Measurements from ENCODE around the gene RPUSD3. TPM values are rescaled to one million over a fixed set of nuclear protein-coding genes. Genes with fewer than 3 reads are reported as not detected.

The RPUSD3 gene
- total and polyA plus RNA-seq, 9 of the 15 experiments (the other 6 are each of a cell fraction or from before 2014, with no cell fraction given): 13.8 to 99.0 (median 59.3) TPM

GRCh38 chr3:9891072-9891622 lies 47.3 kb upstream of the RPUSD3 start (continued):
- TF ChIP-seq RNF219 (CRISPR knock-in tag; IDR thresholded peaks at IDR 0.05) (no peak), ZNF232 (CRISPR knock-in tag; IDR thresholded peaks at IDR 0.05) (peak; percentile 60; the same call in 1 of the 2 replicates), RB1 (IDR thresholded peaks at IDR 0.05; ENCODE audit: low read depth) (no peak), TEAD4 (IDR thresholded peaks at IDR 0.05; ENCODE audit: low read length) (no peak), TEAD4 (CRISPR knock-in tag; IDR thresholded peaks at IDR 0.05; ENCODE audit: borderline replicate concordance) (no peak), STAT5A (IDR thresholded peaks at IDR 0.05; ENCODE audit: borderline replicate concordance, low read length) (no peak), SMC3 (conservative IDR thresholded peaks at IDR 0.05; ENCODE audit: insufficient read depth, low read depth, low read length) (no peak), KDM4B (IDR thresholded peaks at IDR 0.05; ENCODE audit: borderline replicate concordance in 2 of 2, low read depth in 1 of 2) (no peak), EGR1 (conservative IDR thresholded peaks at IDR 0.05) (no peak), RNF2 (IDR thresholded peaks at IDR 0.05) (no peak), POLR2H (tag; IDR thresholded peaks at IDR 0.05; ENCODE audit: low read depth) (no peak; the same call in 1 of the 2 replicates), CC2D1A (IDR thresholded peaks at IDR 0.05) (no peak), CBX3 (IDR thresholded peaks at IDR 0.05; ENCODE audit: borderline replicate concordance in 1 of 2, low read length in 2 of 2) (peak in 1 of 2 experiments; percentile 88; a peak in 2 of 3 replicates), HCFC1 (IDR thresholded peaks at IDR 0.05; ENCODE audit: low read depth, low read length) (no peak), ZNF384 (IDR thresholded peaks at IDR 0.05; ENCODE audit: low read depth, low read length) (0 out of 2 replicates have a peak, but pooled peaks have one; percentile 15), NEUROD1 (IDR thresholded peaks at IDR 0.05; ENCODE audit: borderline replicate concordance, low read depth, low read length, partially characterized antibody) (no peak), ETV6 (IDR thresholded peaks at IDR 0.05; ENCODE audit: borderline replicate concordance in 1 of 2, low read depth in 2 of 2, low read length in 1 of 2) (no peak), ETV6 (CRISPR knock-in tag; IDR thresholded peaks at IDR 0.05; ENCODE audit: borderline replicate concordance) (peak; percentile 41; the same call in 1 of the 2 replicates), WHSC1 (IDR thresholded peaks at IDR 0.05; ENCODE audit: low read length) (no peak), ELF2 (CRISPR knock-in tag; IDR thresholded peaks at IDR 0.05) (no peak), MEF2A (IDR thresholded peaks at IDR 0.05; ENCODE audit: control insufficient read depth, low read depth, low read length) (no peak)

Data from K562 (cell line).